Natural killer cell (primary cell): ENCODE results near the gene NEAT1. TPM values are rescaled to one million over a fixed set of nuclear protein-coding genes. Genes with fewer than 3 reads are reported as not detected.

ENCODE experiments used
- ATAC-seq, 3 donors: fragments of 150-1000 bp in 2 of 3; fragments of 200-7000 bp in 1 of 3; cut with Tn5 transposase; 1 replicate in 1 of 3; 2 replicates in 2 of 3; pipeline ENCODE4 v1.10.0; 2021; ENCODE audit warnings: mild to moderate bottlenecking in 2 of 3, moderate library complexity in 2 of 3
- DNase-seq, 2 donors: peaks; one replicate each; pipeline versions ENCODE4 v3.0.0 to v3.0.0-alpha.2; 2013 to 2021; ENCODE audit warnings: mixed read lengths in 1 of 2
- H3K27ac ChIP-seq: one replicate; pipeline ENCODE4 v1.5.1; 2013; ENCODE audit warnings: mild to moderate bottlenecking, low read length
- H3K27me3 ChIP-seq: one replicate; pipeline ENCODE4 v1.6.1; 2013; ENCODE audit warnings: low read length; ENCODE audit not compliant: control insufficient read depth, insufficient read depth
- H3K36me3 ChIP-seq: one replicate; pipeline ENCODE4 v1.6.1; 2013; ENCODE audit warnings: low read length; ENCODE audit not compliant: control insufficient read depth, insufficient read depth
- H3K4me1 ChIP-seq: one replicate; pipeline ENCODE4 v1.6.1; 2013; ENCODE audit warnings: low read length; ENCODE audit not compliant: control insufficient read depth, insufficient read depth
- H3K4me3 ChIP-seq: one replicate; pipeline ENCODE4 v1.5.1; 2013; ENCODE audit warnings: low read length
- H3K9me3 ChIP-seq: one replicate; pipeline ENCODE4 v1.6.1; 2013; ENCODE audit warnings: low read length; ENCODE audit not compliant: control insufficient read depth, insufficient read depth
- H3K27ac Mint-ChIP-seq, 2 donors: one replicate each; pipeline ENCODE4 v1.8.0; 2022; ENCODE audit warnings: mild to moderate bottlenecking in 2 of 2, mixed read lengths in 2 of 2, moderate library complexity in 1 of 2
- H3K27me3 Mint-ChIP-seq, 2 donors: one replicate each; pipeline ENCODE4 v1.8.0; 2022; ENCODE audit warnings: low read depth in 2 of 2, mixed read lengths in 2 of 2
- H3K36me3 Mint-ChIP-seq: one replicate; pipeline ENCODE4 v1.8.0; 2022; ENCODE audit warnings: mixed read lengths
- H3K4me1 Mint-ChIP-seq, 2 donors: one replicate each; pipeline ENCODE4 v1.8.0; 2022; ENCODE audit warnings: mixed read lengths in 2 of 2
- H3K4me3 Mint-ChIP-seq: one replicate; pipeline ENCODE4 v1.8.0; 2022; ENCODE audit warnings: mild to moderate bottlenecking, moderate library complexity, mixed read lengths
- H3K9me3 Mint-ChIP-seq, 2 donors: one replicate each; pipeline ENCODE4 v1.8.0; 2022; ENCODE audit warnings: mixed read lengths in 2 of 2
- CTCF ChIP-seq: fragments of 200-600 bp; IDR thresholded peaks from one replicate; pipeline ENCODE4 v1.8.0; 2022; ENCODE audit warnings: antibody characterized with exemption
- WGBS: methylation state at CpG from one replicate; pipeline ENCODE4 v1.1.7; 2013; ENCODE audit warnings: missing lambda C conversion rate; ENCODE audit not compliant: insufficient coverage; 5-methylcytosine and 5-hydroxymethylcytosine counted together
- intact Hi-C: fragments of 100-400 bp; cut with micrococcal nuclease; formaldehyde crosslinking; loops from one replicate; pipeline ENCODE4 v1.14.2; 2022
- total RNA-seq, 4 donors: library from RNA; stranded (reverse); fragments of 120-200 nt in 1 of 4; gene quantifications; one replicate each; pipeline versions ENCODE4 v1.2.3 to v1.2.4, GENCODE V29; 2013 to 2022

NEAT1 gene
- total RNA-seq, 3 donors from 2014 or later (not counting 1 experiment from before 2014, with no cell fraction given), result 1,031 to 1,768 (median 1,493) TPM

GRCh38 chr11:65378208-65378927 is 44.2 kb upstream of the NEAT1 start:
- Histone ChIP-seq H3K4me1 (peaks cover 45% of the 10 kb centered on the region), H3K9me3 (no peaks in the 10 kb centered on the region), H3K27ac (peak overlapping the region; percentile 21), H3K36me3 (peaks cover 2% of the 10 kb centered on the region), H3K4me3 (no peak overlapping the region), H3K27me3 (no peaks in the 10 kb centered on the region)
- peaks cover 15 to 22% of the 10 kb centered on the region in 2 donors for H3K4me1 Mint-ChIP-seq
- no peak for ATAC-seq
- 57% methylated on average over 19 of the region's 19 CpGs for WGBS
- intact Hi-C loops, result no loop called here
- H3K27ac Mint-ChIP-seq, result peak overlapping the region in 1 of 2 donors; percentile 52
- no peak for DNase-seq
- H3K27me3 Mint-ChIP-seq, result no peaks in the 10 kb centered on the region
- no peaks in the 10 kb centered on the region for H3K9me3 Mint-ChIP-seq
- no peaks in the 10 kb centered on the region for H3K36me3 Mint-ChIP-seq
- no peak for TF ChIP-seq CTCF
- no peak overlapping the region for H3K4me3 Mint-ChIP-seq

- H3K4me3 Mint-ChIP-seq, result no peak overlapping the region
- no peaks in the 10 kb centered on the region for H3K36me3 Mint-ChIP-seq
- no peak for TF ChIP-seq CTCF
- Histone ChIP-seq H3K27ac (no peak overlapping the region), H3K36me3 (peaks cover 2% of the 10 kb centered on the region), H3K27me3 (no peaks in the 10 kb centered on the region), H3K4me1 (peaks cover 52% of the 10 kb centered on the region), H3K4me3 (no peak overlapping the region), H3K9me3 (no peaks in the 10 kb centered on the region)
- 95% methylated on average over 14 of the region's 14 CpGs for WGBS
- ATAC-seq, result no peak
- DNase-seq, result no peak
- H3K9me3 Mint-ChIP-seq, result no peaks in the 10 kb centered on the region
- no peaks in the 10 kb centered on the region for H3K27me3 Mint-ChIP-seq
- H3K27ac Mint-ChIP-seq, result no peak overlapping the region
- peaks cover 22 to 29% of the 10 kb centered on the region in 2 donors for H3K4me1 Mint-ChIP-seq
- intact Hi-C loops, result no loop called here
Measured at GRCh38 chr11:65378928-65379638, 43.5 kb upstream of the NEAT1 start.

- H3K4me1 ChIP-seq, result peaks cover 60% of the 10 kb centered on the region
Measured at GRCh38 chr11:65379698-65380459, 42.7 kb upstream of the NEAT1 start.

More at GRCh38 chr11:65379698-65380459, 42.7 kb upstream of the NEAT1 start:
- no peaks in the 10 kb centered on the region for H3K9me3 ChIP-seq
- H3K4me1 Mint-ChIP-seq, result peaks cover 30 to 37% of the 10 kb centered on the region in 2 donors
- peak overlapping the region in 1 of 2 donors; percentile 99 for H3K27ac Mint-ChIP-seq
- H3K4me3 ChIP-seq, result no peak overlapping the region
- DNase-seq (no peak), ATAC-seq (no peak)
- WGBS, result 95% methylated on average over 13 of the region's 13 CpGs
- no peak overlapping the region for H3K27ac ChIP-seq
- no peaks in the 10 kb centered on the region for H3K36me3 Mint-ChIP-seq
- H3K27me3 ChIP-seq, result no peaks in the 10 kb centered on the region
- intact Hi-C loops, result no loop called here
- H3K36me3 ChIP-seq, result peaks cover 2% of the 10 kb centered on the region
- TF ChIP-seq CTCF, result no peak
- no peak overlapping the region for H3K4me3 Mint-ChIP-seq
- no peaks in the 10 kb centered on the region for H3K27me3 Mint-ChIP-seq
- no peaks in the 10 kb centered on the region for H3K9me3 Mint-ChIP-seq
